ENCODE data around the gene PALD1. TPM values are rescaled to one million over a fixed set of nuclear protein-coding genes. Genes with fewer than 3 reads are reported as not detected.

PALD1 gene
- total and polyA plus RNA-seq, 12 donors, result 2.0 to 16.2 (median 7.4) TPM

- Histone ChIP-seq H3K27me3 (no peaks in the 10 kb centered on the region), H3K4me3 (no peak overlapping the region), H3K4me1 (replicated peaks in 1 of 2) (no peaks in the 10 kb centered on the region), H3K27ac (no peak overlapping the region), H3K9me3 (replicated peaks in 1 of 3) (no peaks in the 10 kb centered on the region), H3K36me3 (replicated peaks in 1 of 2) (no peaks in the 10 kb centered on the region)
- TF ChIP-seq CTCF (IDR thresholded peaks at IDR 0.05), result no peak
- no peak for TF ChIP-seq POLR2A (IDR thresholded peaks at IDR 0.05)
- WGBS, 4 donors, result 68 to 86% (median 74%) methylated on average over 10 of the region's 10 CpGs
- no peak for DNase-seq
- intact Hi-C loops (cut with DNase I), result no loop called here
Measured at GRCh38 chr10:70561070-70561469, 82.5 kb downstream of the PALD1 start.

- Histone ChIP-seq H3K27me3 (no peaks in the 10 kb centered on the region), H3K36me3 (replicated peaks in 1 of 2) (no peaks in the 10 kb centered on the region), H3K27ac (no peak overlapping the region), H3K4me3 (no peak overlapping the region), H3K4me1 (replicated peaks in 1 of 2) (no peaks in the 10 kb centered on the region), H3K9me3 (replicated peaks in 1 of 3) (no peaks in the 10 kb centered on the region)
- DNase-seq, result no peak
- 88 to 94% (median 91%) methylated on average over 6 of the region's 6 CpGs for WGBS, 4 donors
- intact Hi-C loops (cut with DNase I), result no loop called here
- TF ChIP-seq CTCF (IDR thresholded peaks at IDR 0.05) (no peak), POLR2A (IDR thresholded peaks at IDR 0.05) (no peak)
Measured at GRCh38 chr10:70561558-70561957, 83.0 kb downstream of the PALD1 start.

- intact Hi-C loops (cut with DNase I), result no loop called here
- TF ChIP-seq CTCF (IDR thresholded peaks at IDR 0.05), result no peak
- TF ChIP-seq POLR2A (IDR thresholded peaks at IDR 0.05), result no peak
- no peaks in the 10 kb centered on the region for H3K9me3 ChIP-seq (replicated peaks in 1 of 3)
- no peaks in the 10 kb centered on the region for H3K27me3 ChIP-seq
- H3K4me3 ChIP-seq, result no peak overlapping the region
- WGBS, 4 donors, result 77 to 93% (median 86%) methylated on average over 3 to 15 of the region's 15 CpGs
- H3K27ac ChIP-seq, result no peak overlapping the region
- no peak for DNase-seq
- H3K4me1 ChIP-seq (replicated peaks in 1 of 2), result no peaks in the 10 kb centered on the region
- H3K36me3 ChIP-seq (replicated peaks in 1 of 2), result no peaks in the 10 kb centered on the region
Measured at GRCh38 chr10:70562036-70562755, 83.6 kb downstream of the PALD1 start.

- TF ChIP-seq POLR2A (IDR thresholded peaks at IDR 0.05), result no peak
- no peak for DNase-seq
- H3K36me3 ChIP-seq (replicated peaks in 1 of 2), result no peaks in the 10 kb centered on the region
- no peak overlapping the region for H3K4me3 ChIP-seq
- H3K4me1 ChIP-seq (replicated peaks in 1 of 2), result no peaks in the 10 kb centered on the region
- H3K9me3 ChIP-seq (replicated peaks in 1 of 3), result no peaks in the 10 kb centered on the region
- no peak overlapping the region for H3K27ac ChIP-seq
- H3K27me3 ChIP-seq, result no peaks in the 10 kb centered on the region
- WGBS, 4 donors, result 81 to 90% (median 82%) methylated on average over 6 to 7 of the region's 7 CpGs
- intact Hi-C loops (cut with DNase I), result no loop called here
Measured at GRCh38 chr10:70563230-70563629, 84.7 kb downstream of the PALD1 start.

Measured in adrenal gland (tissue), 12 donors.